Measurements from ENCODE around the gene UMPS. TPM values are rescaled to one million over a fixed set of nuclear protein-coding genes. Genes with fewer than 3 reads are reported as not detected.

Gene UMPS
- polyA plus RNA-seq, 1 donor (not counting 4 experiments of a cell fraction or from before 2014, with no cell fraction given): 53.7 TPM

DNA sequence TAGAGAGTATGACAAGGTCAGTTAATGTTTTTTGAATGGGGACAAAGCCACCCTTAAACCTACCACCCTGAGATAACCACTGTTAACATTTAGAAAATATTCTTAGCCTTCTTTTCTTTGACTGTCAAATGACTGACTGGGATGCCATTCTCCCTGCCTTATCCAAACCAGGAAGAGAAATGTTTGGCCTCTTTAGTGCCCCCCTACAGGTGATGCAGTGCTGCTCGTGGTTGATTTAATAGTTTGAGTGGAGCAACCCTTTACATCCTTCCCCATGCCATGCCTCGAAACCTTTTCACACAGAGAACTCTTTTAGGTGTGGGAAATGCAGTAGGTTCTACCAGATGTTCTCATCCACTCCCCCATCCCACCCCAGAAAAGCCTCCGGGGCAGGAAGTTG lies 38.7 kb upstream of the UMPS start:
- no peaks in the 10 kb centered on the region for H3K9me3 ChIP-seq (ENCODE audit: control insufficient read depth, low read depth, low read length)
- FAIRE-seq (no peak), DNase-seq (ENCODE audit: low read depth, low spot score) (no peak)
- dilution Hi-C loops (cut with MboI; ENCODE audit: extremely low pct_ligation_motif_present, low sequenced_read_pairs): no loop called here
- no peak overlapping the region for H3K4me3 ChIP-seq (ENCODE audit: control insufficient read depth in 2 of 3, extremely low read depth in 1 of 3, insufficient read depth in 2 of 3, low read depth in 1 of 3, low read length in 3 of 3)
- no peak overlapping the region for H2AFZ ChIP-seq (ENCODE audit: control insufficient read depth, low read length)
- no peak overlapping the region for H3K4me2 ChIP-seq (ENCODE audit: control insufficient read depth, extremely low read depth, insufficient read depth, low read depth, low read length)
- no peak overlapping the region for H3K27ac ChIP-seq (ENCODE audit: control insufficient read depth, insufficient read depth, low read length)
- no peak overlapping the region for H3K9ac ChIP-seq (ENCODE audit: control insufficient read depth, extremely low read depth, insufficient read depth, low read length)
- no peaks in the 10 kb centered on the region for H3K27me3 ChIP-seq (ENCODE audit: control insufficient read depth, extremely low read depth, insufficient read depth, low read length)
- no peaks in the 10 kb centered on the region for H3K79me2 ChIP-seq (ENCODE audit: control insufficient read depth, insufficient read depth, low read length)
- no peaks in the 10 kb centered on the region for H3K9me1 ChIP-seq (ENCODE audit: control insufficient read depth, extremely low read depth, insufficient read depth, low read length)
- no peaks in the 10 kb centered on the region for H3K4me1 ChIP-seq (ENCODE audit: control insufficient read depth, extremely low read depth, insufficient read depth, low read length)
- no peaks in the 10 kb centered on the region for H4K20me1 ChIP-seq (ENCODE audit: control insufficient read depth, extremely low read depth, insufficient read depth, low read length)
- H3K36me3 ChIP-seq (ENCODE audit: control insufficient read depth in 2 of 2, extremely low read depth in 1 of 2, insufficient read depth in 2 of 2, low read length in 2 of 2): no peaks in the 10 kb centered on the region
- TF ChIP-seq, protein P1, sequence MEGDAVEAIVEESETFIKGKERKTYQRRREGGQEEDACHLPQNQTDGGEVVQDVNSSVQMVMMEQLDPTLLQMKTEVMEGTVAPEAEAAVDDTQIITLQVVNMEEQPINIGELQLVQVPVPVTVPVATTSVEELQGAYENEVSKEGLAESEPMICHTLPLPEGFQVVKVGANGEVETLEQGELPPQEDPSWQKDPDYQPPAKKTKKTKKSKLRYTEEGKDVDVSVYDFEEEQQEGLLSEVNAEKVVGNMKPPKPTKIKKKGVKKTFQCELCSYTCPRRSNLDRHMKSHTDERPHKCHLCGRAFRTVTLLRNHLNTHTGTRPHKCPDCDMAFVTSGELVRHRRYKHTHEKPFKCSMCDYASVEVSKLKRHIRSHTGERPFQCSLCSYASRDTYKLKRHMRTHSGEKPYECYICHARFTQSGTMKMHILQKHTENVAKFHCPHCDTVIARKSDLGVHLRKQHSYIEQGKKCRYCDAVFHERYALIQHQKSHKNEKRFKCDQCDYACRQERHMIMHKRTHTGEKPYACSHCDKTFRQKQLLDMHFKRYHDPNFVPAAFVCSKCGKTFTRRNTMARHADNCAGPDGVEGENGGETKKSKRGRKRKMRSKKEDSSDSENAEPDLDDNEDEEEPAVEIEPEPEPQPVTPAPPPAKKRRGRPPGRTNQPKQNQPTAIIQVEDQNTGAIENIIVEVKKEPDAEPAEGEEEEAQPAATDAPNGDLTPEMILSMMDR (optimal IDR thresholded peaks at IDR 0.05 in 1 of 3, IDR thresholded peaks at IDR 0.05 in 1 of 3, conservative IDR thresholded peaks at IDR 0.05 in 1 of 3; ENCODE audit: extremely low read depth in 1 of 3, insufficient read depth in 2 of 3, low read length in 3 of 3): no peak
- no peak for TF ChIP-seq EZH2 (IDR thresholded peaks at IDR 0.05; ENCODE audit: low read length)

DNA sequence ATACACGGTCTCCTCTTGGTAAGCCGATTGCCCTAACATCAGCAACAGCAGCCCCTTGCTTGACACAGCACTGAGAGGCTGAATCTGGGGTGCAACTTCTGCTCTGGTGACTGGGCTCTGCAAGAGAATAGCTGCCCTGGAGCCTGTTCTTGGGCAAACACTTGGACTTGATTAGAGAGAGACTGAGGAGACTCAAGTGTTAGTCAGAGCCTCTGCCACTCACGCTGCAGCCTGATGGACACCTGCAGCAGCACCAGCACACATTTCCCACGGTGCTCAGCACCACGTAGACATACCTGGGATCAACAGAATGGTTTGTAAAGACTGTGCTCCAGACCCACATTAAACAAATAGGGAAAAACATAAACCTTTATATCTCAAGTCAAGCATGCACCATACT lies 35.8 kb upstream of the UMPS start:
- DNase-seq (ENCODE audit: low read depth, low spot score) (no peak), FAIRE-seq (peak; percentile 5)
- no peak overlapping the region for H3K4me3 ChIP-seq (ENCODE audit: control insufficient read depth in 2 of 3, extremely low read depth in 1 of 3, insufficient read depth in 2 of 3, low read depth in 1 of 3, low read length in 3 of 3)
- no peak overlapping the region for H2AFZ ChIP-seq (ENCODE audit: control insufficient read depth, low read length)
- dilution Hi-C loops (cut with MboI; ENCODE audit: extremely low pct_ligation_motif_present, low sequenced_read_pairs): no loop called here
- TF ChIP-seq, protein P1 (optimal IDR thresholded peaks at IDR 0.05 in 1 of 3, IDR thresholded peaks at IDR 0.05 in 1 of 3, conservative IDR thresholded peaks at IDR 0.05 in 1 of 3; ENCODE audit: extremely low read depth in 1 of 3, insufficient read depth in 2 of 3, low read length in 3 of 3): no peak
- TF ChIP-seq EZH2 (IDR thresholded peaks at IDR 0.05; ENCODE audit: low read length): no peak
- no peak overlapping the region for H3K9ac ChIP-seq (ENCODE audit: control insufficient read depth, extremely low read depth, insufficient read depth, low read length)
- H3K9me3 ChIP-seq (ENCODE audit: control insufficient read depth, low read depth, low read length): no peaks in the 10 kb centered on the region
- H3K27me3 ChIP-seq (ENCODE audit: control insufficient read depth, extremely low read depth, insufficient read depth, low read length): no peaks in the 10 kb centered on the region
- no peaks in the 10 kb centered on the region for H4K20me1 ChIP-seq (ENCODE audit: control insufficient read depth, extremely low read depth, insufficient read depth, low read length)
- no peak overlapping the region for H3K4me2 ChIP-seq (ENCODE audit: control insufficient read depth, extremely low read depth, insufficient read depth, low read depth, low read length)
- H3K36me3 ChIP-seq (ENCODE audit: control insufficient read depth in 2 of 2, extremely low read depth in 1 of 2, insufficient read depth in 2 of 2, low read length in 2 of 2): no peaks in the 10 kb centered on the region
- H3K27ac ChIP-seq (ENCODE audit: control insufficient read depth, insufficient read depth, low read length): no peak overlapping the region
- no peaks in the 10 kb centered on the region for H3K79me2 ChIP-seq (ENCODE audit: control insufficient read depth, insufficient read depth, low read length)
- H3K9me1 ChIP-seq (ENCODE audit: control insufficient read depth, extremely low read depth, insufficient read depth, low read length): no peaks in the 10 kb centered on the region
- H3K4me1 ChIP-seq (ENCODE audit: control insufficient read depth, extremely low read depth, insufficient read depth, low read length): no peaks in the 10 kb centered on the region
